Epithelial cell of proximal tubule (primary cell): ENCODE results near the gene BAIAP2L2. TPM values are rescaled to one million over a fixed set of nuclear protein-coding genes. Genes with fewer than 3 reads are reported as not detected.

Experiments
- DNase-seq: peaks from one replicate; pipeline ENCODE4 v3.0.0-alpha.2; 2011; ENCODE audit warnings: low read depth
- H3K4me3 ChIP-seq: 2 replicates; pipeline ENCODE4 v1.5.1; 2011; ENCODE audit warnings: low read depth, mild to moderate bottlenecking, low read length
- CTCF ChIP-seq: conservative IDR thresholded peaks from 2 replicates; pipeline ENCODE4 v1.5.1; 2012; ENCODE audit warnings: low read depth, mild to moderate bottlenecking, low read length
- total RNA-seq: library from RNA; depleted of rRNA; stranded (reverse); fragments of >200 nt; gene quantifications from 2 replicates; pipeline ENCODE4 v1.2.3, GENCODE V29; 2015

Gene BAIAP2L2
- total RNA-seq, 1 donor from 2014 or later, result 6.5 TPM

- H3K4me3 ChIP-seq, result no peak overlapping the region
- DNase-seq, result no peak
- no peak for TF ChIP-seq CTCF
Measured at GRCh38 chr22:38142606-38143005, 32.1 kb upstream of the BAIAP2L2 start.

GRCh38 chr22:38141217-38141973 is 30.9 kb upstream of the BAIAP2L2 start:
- no peak for DNase-seq
- no peak for TF ChIP-seq CTCF
- no peak overlapping the region for H3K4me3 ChIP-seq

- DNase-seq, result no peak
- no peak for TF ChIP-seq CTCF
Measured at GRCh38 chr22:38139901-38140300, 29.4 kb upstream of the BAIAP2L2 start.

GRCh38 chr22:38138961-38139360 is 28.5 kb upstream of the BAIAP2L2 start:
- no peak for DNase-seq
- H3K4me3 ChIP-seq, result no peak overlapping the region
- TF ChIP-seq CTCF, result no peak

More at GRCh38 chr22:38139901-38140300, 29.4 kb upstream of the BAIAP2L2 start:
- H3K4me3 ChIP-seq, result no peak overlapping the region

GRCh38 chr22:38137876-38138687 is 27.6 kb upstream of the BAIAP2L2 start:
- no peak overlapping the region for H3K4me3 ChIP-seq
- no peak for TF ChIP-seq CTCF
- no peak for DNase-seq

GRCh38 chr22:38136607-38137006 is 26.1 kb upstream of the BAIAP2L2 start:
- no peak for TF ChIP-seq CTCF
- no peak for DNase-seq

More at GRCh38 chr22:38136607-38137006, 26.1 kb upstream of the BAIAP2L2 start:
- no peak overlapping the region for H3K4me3 ChIP-seq
